HepG2 (cell line): ENCODE results near the gene LRP10. TPM values are rescaled to one million over a fixed set of nuclear protein-coding genes. Genes with fewer than 3 reads are reported as not detected.

ENCODE experiments used
- ARID2 ChIP-seq: sonication (generic); formaldehyde crosslinking; IDR thresholded peaks from 2 replicates; pipeline ENCODE4 v1.8.1; 2022; ENCODE audit warnings: mild to moderate bottlenecking, missing genetic modification reagents, borderline replicate concordance
- HCFC1 ChIP-seq: fragments of 150-350 bp; IDR thresholded peaks from 2 replicates; pipeline ENCODE4 v1.6.1; 2014; ENCODE audit warnings: low read depth, low read length
- LRRFIP1 ChIP-seq: sonication (generic); formaldehyde crosslinking; conservative IDR thresholded peaks from 2 replicates; pipeline ENCODE4 v1.4.0; 2020; ENCODE audit warnings: missing genetic modification reagents
- NFKBIZ ChIP-seq: IDR thresholded peaks from 2 replicates; pipeline ENCODE4 v1.6.1; 2018; ENCODE audit warnings: missing genetic modification reagents, missing compliant biosample characterization
- PRDM4 ChIP-seq: sonication (generic); formaldehyde crosslinking; IDR thresholded peaks from 2 replicates; pipeline ENCODE4 v1.9.0; 2021; ENCODE audit warnings: missing genetic modification reagents, borderline replicate concordance
- RARG ChIP-seq: sonication (generic); formaldehyde crosslinking; IDR thresholded peaks from 2 replicates; pipeline ENCODE4 v1.4.0; 2020; ENCODE audit warnings: low read depth, mild to moderate bottlenecking, missing genetic modification reagents
- TBX2 ChIP-seq: sonication (generic); formaldehyde crosslinking; IDR thresholded peaks from 2 replicates; pipeline ENCODE4 v1.5.0; 2020; ENCODE audit warnings: missing genetic modification reagents, mild to moderate bottlenecking, borderline replicate concordance
- TBX3 ChIP-seq: fragments of 450-650 bp; IDR thresholded peaks from 2 replicates; pipeline ENCODE4 v1.6.1; 2017; ENCODE audit warnings: antibody characterized with exemption, mild to moderate bottlenecking, inconsistent platforms, borderline replicate concordance
- ZFP62 ChIP-seq: sonication (generic); formaldehyde crosslinking; IDR thresholded peaks from 2 replicates; pipeline ENCODE4 v1.4.0; 2020; ENCODE audit warnings: missing genetic modification reagents
- ZNF136 ChIP-seq: sonication (generic); formaldehyde crosslinking; IDR thresholded peaks from 2 replicates; pipeline ENCODE4 v1.8.1; 2022; ENCODE audit warnings: low read depth, mild to moderate bottlenecking, moderate library complexity, missing genetic modification reagents
- ZNF512 ChIP-seq: sonication (generic); formaldehyde crosslinking; IDR thresholded peaks from 2 replicates; pipeline ENCODE4 v1.4.0; 2020; ENCODE audit warnings: mild to moderate bottlenecking, missing genetic modification reagents
- ZNF605 ChIP-seq: sonication (generic); formaldehyde crosslinking; IDR thresholded peaks from 2 replicates; pipeline ENCODE4 v1.8.0; 2022; ENCODE audit warnings: mild to moderate bottlenecking, missing genetic modification reagents
- polyA plus RNA-seq, 8 experiments: library from polyadenylated mRNA; depleted of rRNA in 3 of 8; stranded (reverse) in 7 of 8; unstranded in 1 of 8; fragments of >200 nt; fragmentation: Illumina TruSeq in 4 of 8; extraction: Trizol in 4 of 8; gene quantifications; 2 replicates each; pipeline versions ENCODE4 v1.2.1 to v1.2.3, GENCODE V29; 2011 to 2016; ENCODE audit warnings: low read depth in 4 of 8, missing spikeins in 1 of 8, mixed read lengths in 1 of 8; ENCODE audit not compliant: insufficient read depth in 1 of 8
- total RNA-seq, 5 experiments: library from RNA; depleted of rRNA; stranded (reverse); fragments of >200 nt; fragmentation: Illumina TruSeq; extraction: Trizol; gene quantifications; 2 replicates each; pipeline ENCODE4 v1.2.3, GENCODE V29; 2016; ENCODE audit warnings: low read depth in 1 of 5
- TF ChIP-seq, protein P1 (sequence below): sonication (generic); formaldehyde crosslinking; IDR thresholded peaks from 2 replicates; pipeline ENCODE4 v1.4.0; 2020; ENCODE audit warnings: missing genetic modification reagents, borderline replicate concordance
- TF ChIP-seq, protein P2 (sequence below): IDR thresholded peaks from 2 replicates; pipeline ENCODE4 v1.6.1; 2016; ENCODE audit warnings: missing compliant biosample characterization, missing genetic modification reagents, borderline replicate concordance
- TF ChIP-seq, protein P3 (sequence below): sonication (generic); formaldehyde crosslinking; IDR thresholded peaks from 2 replicates; pipeline ENCODE4 v1.5.0; 2020; ENCODE audit warnings: missing genetic modification reagents

The LRP10 gene
- total and polyA plus RNA-seq, 2 of the 13 experiments (the other 11 are each of a cell fraction or from before 2014, with no cell fraction given), result 16.9 to 45.2 TPM

DNA sequence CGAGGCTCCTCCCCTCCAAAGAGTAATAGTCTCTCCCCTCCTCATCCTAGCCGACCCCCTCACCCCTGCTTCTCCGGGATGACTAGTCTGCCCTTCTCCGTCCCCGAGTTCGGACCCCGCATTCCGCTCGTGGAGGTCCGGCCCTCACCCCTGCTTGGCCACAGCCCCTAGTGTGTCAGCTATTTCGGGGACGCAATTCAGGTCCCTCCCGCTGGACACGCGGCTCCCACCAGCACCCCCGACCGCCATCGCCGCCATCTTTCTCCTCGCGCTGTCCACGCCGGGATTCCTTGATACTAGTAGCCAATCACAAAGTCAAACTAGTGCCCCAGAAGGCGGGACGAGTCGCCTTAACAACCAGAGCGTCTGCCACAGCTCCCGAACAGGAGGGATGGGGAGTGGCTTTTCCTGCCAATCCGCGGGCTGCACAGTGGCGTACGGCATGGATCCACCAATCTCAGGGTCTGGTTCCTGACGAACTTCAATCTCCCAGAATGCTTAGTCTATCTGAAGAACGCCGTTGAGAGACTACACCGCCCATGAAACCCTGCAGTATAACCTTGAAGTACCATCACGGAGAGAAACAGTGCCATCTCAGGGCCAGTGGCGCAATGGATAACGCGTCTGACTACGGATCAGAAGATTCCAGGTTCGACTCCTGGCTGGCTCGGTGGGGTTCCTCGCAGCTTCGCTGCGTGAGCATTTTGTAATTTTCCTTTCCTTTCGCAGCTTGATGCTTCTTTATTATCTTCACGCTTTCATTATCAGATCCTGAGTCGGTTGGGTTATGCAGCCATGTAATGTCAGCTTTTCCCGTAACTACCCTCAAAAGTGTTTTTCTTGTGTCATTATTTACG is 57.8 kb downstream of the LRP10 start, which contains the start of gene PRMT5 (continued):
- TF ChIP-seq PRDM4 (CRISPR knock-in tag) (peak; percentile 95), ZNF136 (CRISPR knock-in tag) (peak; percentile 100), HCFC1 (peak; percentile 58; the same call in 1 of the 2 replicates), TBX2 (CRISPR knock-in tag) (peak; percentile 97), TBX3 (no peak; the same call in 1 of the 2 replicates), LRRFIP1 (CRISPR knock-in tag) (peak; percentile 81; the same call in 1 of the 2 replicates), ZFP62 (CRISPR knock-in tag) (peak; percentile 97; the same call in 1 of the 2 replicates), ZNF605 (CRISPR knock-in tag) (peak; percentile 99), ARID2 (CRISPR knock-in tag) (peak; percentile 79; the same call in 1 of the 2 replicates), ZNF512 (CRISPR knock-in tag) (0 out of 2 replicates have a peak, but pooled peaks have one; percentile 17), RARG (CRISPR knock-in tag) (peak; percentile 95; the same call in 1 of the 2 replicates), NFKBIZ (peak; percentile 65)
- TF ChIP-seq, protein P1, sequence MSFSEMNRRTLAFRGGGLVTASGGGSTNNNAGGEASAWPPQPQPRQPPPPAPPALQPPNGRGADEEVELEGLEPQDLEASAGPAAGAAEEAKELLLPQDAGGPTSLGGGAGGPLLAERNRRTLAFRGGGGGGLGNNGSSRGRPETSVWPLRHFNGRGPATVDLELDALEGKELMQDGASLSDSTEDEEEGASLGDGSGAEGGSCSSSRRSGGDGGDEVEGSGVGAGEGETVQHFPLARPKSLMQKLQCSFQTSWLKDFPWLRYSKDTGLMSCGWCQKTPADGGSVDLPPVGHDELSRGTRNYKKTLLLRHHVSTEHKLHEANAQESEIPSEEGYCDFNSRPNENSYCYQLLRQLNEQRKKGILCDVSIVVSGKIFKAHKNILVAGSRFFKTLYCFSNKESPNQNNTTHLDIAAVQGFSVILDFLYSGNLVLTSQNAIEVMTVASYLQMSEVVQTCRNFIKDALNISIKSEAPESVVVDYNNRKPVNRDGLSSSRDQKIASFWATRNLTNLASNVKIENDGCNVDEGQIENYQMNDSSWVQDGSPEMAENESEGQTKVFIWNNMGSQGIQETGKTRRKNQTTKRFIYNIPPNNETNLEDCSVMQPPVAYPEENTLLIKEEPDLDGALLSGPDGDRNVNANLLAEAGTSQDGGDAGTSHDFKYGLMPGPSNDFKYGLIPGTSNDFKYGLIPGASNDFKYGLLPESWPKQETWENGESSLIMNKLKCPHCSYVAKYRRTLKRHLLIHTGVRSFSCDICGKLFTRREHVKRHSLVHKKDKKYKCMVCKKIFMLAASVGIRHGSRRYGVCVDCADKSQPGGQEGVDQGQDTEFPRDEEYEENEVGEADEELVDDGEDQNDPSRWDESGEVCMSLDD (CRISPR knock-in tag), result no peak; the same call in 1 of the 2 replicates
- TF ChIP-seq, protein P2, sequence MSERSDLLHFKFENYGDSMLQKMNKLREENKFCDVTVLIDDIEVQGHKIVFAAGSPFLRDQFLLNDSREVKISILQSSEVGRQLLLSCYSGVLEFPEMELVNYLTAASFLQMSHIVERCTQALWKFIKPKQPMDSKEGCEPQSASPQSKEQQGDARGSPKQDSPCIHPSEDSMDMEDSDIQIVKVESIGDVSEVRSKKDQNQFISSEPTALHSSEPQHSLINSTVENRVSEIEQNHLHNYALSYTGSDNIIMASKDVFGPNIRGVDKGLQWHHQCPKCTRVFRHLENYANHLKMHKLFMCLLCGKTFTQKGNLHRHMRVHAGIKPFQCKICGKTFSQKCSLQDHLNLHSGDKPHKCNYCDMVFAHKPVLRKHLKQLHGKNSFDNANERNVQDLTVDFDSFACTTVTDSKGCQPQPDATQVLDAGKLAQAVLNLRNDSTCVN (CRISPR knock-in tag), result peak; percentile 94
- TF ChIP-seq, protein P3, sequence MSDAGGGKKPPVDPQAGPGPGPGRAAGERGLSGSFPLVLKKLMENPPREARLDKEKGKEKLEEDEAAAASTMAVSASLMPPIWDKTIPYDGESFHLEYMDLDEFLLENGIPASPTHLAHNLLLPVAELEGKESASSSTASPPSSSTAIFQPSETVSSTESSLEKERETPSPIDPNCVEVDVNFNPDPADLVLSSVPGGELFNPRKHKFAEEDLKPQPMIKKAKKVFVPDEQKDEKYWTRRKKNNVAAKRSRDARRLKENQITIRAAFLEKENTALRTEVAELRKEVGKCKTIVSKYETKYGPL (CRISPR knock-in tag), result peak; percentile 95
